GM18858 (cell line): ENCODE results near the gene GLRX5.

Experiments
- ATAC-seq: cut with Tn5 transposase; IDR thresholded peaks from one replicate; pipeline ENCODE4 v1.9.1; 2021; ENCODE audit not compliant: unreplicated experiment

GLRX5 gene

DNA sequence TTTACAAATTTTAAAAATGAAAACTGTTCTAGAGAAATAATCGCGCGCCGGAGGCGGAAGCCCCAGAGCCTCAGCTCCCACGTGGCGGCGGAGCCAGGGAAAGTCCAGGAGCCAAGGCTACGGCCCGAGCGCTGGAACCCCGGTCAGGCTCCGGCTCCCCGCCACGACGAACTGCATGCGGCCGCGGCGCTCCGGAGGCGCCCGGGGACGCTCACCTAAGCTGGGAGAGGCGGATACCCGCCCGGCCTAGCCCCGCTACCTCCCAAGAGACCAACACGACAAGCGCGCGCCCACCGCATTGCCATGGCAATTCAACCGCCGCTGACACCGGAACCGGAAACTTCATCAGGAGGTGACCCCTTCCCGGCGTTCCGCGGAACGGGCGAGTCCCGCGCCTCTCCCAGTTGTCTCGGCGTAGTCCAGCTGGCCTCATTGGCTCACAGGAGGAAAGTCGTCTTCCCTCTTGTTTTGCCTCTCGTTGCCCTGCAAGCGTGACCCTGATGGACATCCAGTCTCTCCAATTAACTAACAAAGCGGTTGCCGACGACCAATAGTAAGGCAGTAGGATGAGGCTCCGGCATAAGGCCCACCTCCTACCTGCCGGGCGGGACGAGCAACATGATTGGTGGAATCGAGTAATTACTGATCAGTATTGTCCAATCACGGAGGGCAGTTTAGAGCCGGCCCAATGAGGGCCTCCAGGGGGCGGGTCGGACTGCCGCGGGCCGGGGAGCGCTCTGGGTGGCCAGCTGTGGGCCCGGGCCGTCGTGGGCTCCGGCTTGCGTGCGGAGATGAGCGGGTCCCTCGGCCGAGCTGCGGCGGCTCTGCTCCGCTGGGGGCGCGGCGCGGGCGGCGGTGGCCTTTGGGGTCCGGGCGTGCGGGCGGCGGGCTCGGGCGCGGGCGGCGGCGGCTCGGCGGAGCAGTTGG is at the start of gene GLRX5:
TSS of gene GLRX5 (plus strand) at position 752 of the 927 bp plus-strand sequence. CDS start at position 792, 40 bp downstream.
- ATAC-seq = peak; percentile 90

DNA sequence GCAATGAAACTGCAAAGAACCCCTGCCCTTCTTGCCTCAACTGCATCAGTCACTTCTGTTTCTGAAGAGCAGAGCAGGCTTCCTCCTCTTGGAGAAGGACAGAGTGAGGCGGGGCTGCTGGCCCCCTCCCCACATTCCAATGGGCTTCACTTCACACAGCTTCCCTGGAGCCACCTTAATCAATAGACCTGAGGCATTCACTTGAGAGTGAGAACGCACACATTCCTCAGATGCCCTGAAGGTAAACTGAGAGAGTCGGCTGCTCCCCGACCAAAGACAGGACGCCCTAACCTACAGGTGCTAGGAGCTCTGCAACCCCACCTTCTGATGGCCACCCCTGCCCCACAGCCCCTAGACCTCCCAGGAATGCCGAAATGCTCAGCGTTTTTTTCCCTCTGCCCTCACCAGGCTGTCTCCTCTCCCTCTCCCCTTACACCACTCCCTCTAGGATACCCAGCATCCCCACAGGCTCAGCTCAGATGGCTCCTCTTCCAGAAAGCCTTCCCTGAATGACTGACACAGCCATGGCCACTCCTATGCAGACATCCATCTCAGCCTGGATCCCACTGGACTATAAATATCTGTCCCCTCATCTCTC is 49.5 kb upstream of the GLRX5 start:
- no peak for ATAC-seq

DNA sequence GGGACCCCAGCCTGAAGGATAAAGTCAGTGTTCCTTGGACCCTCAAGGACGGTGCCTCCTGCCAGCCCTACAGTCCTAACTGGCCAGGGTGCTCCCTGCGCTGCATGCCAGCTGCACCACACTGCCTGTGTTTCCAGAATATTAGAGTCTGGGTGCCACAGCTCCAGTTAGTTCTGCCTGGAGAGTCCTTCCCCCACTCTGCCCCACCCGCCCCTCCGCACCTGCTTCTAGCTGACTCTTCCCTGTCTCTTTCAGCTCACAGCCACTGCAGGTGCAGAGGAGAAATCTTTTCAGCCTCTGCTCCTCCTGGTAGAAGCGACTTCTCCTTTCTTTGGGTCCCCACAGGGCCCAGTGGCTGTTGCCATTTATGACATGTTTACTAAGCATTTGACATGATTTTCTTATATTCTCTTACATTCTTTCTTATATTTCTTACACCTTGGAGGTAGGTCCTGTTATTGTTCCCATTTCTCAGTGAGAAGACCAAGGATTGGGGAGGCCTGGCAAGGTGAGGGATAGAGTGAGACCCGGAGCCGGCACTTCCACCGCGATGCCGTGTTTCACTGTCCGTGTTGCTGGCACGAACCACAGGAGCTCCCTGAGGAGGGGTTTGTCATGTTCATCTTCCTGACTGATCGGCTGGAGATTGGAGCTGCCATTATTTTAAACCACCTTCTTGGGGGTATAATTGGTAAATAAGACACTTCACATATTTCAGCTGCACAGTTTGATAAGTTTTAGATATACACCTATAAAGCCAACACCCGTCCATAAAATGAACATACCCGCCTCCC is 47.8 kb upstream of the GLRX5 start:
- ATAC-seq = no peak

- no peak for ATAC-seq
These were observed 47.2 kb upstream of the GLRX5 start for GRCh38 chr14:95487669-95488084.

- ATAC-seq = no peak
These were observed 46.3 kb upstream of the GLRX5 start for GRCh38 chr14:95488376-95489213.

- ATAC-seq = no peak
These were observed 45.4 kb upstream of the GLRX5 start for GRCh38 chr14:95489214-95490137.

- no peak for ATAC-seq
These were observed 44.7 kb upstream of the GLRX5 start for GRCh38 chr14:95490138-95490509.

DNA sequence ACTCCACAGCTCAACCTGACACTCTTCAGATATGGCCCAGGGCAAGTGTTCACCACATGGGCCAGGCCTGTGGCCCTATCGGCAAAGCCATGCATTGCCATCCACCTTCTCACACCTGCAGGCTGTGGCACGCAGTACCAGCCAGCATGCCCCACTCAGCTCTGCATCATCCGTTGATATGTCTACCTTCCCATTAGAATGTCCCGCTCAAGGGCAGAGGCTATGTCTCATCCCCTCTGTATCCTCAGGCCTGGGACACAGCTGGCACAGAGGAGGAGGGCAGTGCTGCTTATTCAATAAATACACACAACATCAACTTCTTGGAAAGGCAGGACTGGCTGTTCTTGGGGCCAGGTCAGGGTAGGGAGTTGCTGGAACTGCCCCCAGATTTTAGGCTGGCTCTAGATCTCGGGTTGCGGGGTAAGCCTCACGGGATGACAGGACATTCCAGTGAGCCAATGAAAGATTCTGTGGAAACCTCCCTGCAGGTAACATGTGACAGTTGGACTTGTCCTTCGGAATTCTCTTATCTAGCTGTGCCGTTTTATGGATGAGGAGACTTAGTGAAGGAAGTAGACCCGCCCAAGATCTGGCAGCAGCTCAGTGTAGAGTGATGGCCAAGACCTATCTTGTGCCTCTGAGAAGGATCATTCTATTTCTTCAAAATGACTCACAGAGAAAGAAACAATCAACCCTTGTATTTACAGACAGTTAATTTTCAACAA is 44.0 kb upstream of the GLRX5 start:
- no peak for ATAC-seq

DNA sequence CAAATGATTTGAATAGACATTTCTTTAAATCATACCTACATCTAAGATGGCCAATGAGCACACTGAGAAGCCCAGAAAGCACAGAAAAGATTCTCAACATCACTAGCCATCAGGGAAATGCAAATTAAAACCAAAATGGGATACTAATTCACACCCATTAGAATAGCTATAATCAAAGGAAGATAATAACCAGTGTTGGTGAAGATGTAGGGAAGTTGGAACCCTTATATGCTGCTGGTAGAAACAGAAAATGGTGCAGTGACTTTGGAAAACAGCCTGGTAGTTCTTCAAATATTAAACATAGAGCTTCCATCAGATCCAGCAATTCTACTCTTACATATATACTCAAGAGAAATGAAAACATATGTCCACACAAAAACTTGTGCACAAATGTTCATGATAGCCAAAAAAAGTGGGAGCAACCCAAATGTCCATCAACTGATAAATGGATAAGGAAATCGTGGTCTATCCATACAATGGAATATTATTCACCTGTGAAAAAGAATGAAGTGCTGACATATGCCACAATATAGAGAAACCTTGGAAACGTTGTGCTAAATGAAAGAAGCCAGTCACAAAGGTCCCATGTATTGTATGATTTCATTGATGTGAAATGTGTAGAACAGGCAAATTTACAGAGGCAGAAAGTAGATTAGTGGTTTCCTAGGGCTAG is 42.8 kb upstream of the GLRX5 start:
- ATAC-seq = no peak

DNA sequence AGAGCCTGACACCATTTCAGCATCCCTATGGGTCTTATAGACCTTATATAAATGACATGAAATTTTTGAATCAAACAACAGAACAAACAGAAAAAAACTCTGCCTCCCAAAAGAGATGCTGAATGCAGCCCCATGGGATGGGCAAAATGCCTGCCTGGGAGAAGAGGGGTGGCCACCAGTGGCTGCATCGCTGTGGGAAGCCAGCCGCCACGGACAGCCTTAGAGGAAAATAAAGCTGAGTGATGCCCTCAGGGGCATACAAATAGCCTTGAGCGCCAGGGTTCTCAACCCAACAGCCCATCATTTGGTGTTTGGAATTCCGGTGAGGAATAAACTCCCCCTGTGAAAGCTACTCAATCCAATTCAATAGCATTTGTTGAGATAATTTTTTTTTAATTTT is 41.3 kb upstream of the GLRX5 start:
- ATAC-seq = no peak

- ATAC-seq = no peak
These were observed 40.9 kb upstream of the GLRX5 start for GRCh38 chr14:95493976-95494375.

DNA sequence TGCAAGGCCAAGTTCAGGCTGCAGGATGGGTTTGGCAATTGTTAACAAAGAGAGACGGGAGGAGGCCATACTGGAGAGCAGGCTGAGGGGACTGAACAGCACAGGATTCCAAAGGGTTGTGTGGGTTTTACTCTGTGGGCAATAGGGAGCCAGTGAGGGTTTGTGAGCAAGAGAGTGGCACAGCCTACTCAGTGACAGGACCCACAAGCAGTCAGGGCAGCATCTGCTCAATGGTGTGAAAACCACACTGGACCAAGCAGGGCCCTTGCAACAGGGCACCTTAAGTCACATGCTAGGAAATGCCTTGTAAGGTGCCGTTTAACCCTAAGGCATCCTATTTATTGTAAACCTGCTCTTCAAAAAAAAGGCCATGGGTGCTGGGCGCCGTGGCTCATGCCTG is 40.4 kb upstream of the GLRX5 start:
- no peak for ATAC-seq

DNA sequence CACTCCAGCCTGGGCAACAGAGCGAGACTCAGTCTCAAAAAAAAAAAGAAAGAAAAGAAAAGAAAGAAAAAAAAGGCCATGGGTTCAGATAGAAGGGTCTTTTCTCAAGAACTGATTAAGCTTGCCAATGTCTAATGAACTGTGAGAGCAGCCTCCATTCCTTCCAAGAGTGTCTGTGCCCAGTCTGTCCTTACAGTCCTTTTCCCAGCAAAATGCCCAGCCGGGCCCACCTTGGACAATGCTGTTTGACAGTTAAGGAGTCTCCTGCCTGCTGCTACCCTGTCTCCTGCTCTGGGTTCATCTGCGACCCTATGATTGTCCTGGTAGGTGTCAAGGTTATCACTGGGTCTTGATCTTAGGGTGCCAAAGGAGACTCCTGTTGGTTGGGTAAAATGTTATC is 39.8 kb upstream of the GLRX5 start:
- ATAC-seq = no peak

- ATAC-seq = peak; percentile 87
These were observed 39.3 kb upstream of the GLRX5 start for GRCh38 chr14:95495538-95496025.

GRCh38 chr14:95496111-95496681 is 38.7 kb upstream of the GLRX5 start:
- no peak for ATAC-seq

DNA sequence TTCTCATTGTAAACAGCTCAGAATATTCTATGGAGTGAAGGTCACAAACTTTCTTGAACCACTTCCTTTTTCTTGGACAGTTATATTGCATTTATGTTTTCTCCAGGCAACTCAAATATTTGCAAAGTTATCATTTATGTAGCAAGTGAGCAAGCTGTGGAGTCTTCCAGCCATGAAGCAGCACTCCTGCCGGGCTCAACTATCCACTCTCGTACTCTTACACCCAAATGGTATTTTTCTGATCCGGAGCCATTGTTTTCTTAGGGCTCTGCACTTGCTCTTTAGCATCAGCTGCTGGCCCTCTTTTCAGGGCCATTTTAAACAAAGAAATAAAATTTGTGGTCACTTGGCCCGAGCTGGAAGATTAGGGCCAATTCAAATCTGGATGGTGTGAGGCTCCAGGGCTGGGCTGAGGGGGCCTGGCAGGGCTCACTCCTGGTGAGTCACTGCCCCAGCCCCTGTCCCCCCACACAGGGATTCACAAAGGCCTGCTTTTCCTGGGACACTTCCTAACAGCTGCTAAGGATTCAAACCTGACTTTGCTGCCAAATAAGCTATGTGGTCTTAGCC is 38.1 kb upstream of the GLRX5 start:
- no peak for ATAC-seq

- no peak for ATAC-seq
These were observed 37.3 kb upstream of the GLRX5 start for GRCh38 chr14:95497561-95498011.
